HG02973 (cell line): ENCODE measurements around the gene TCEA2.

Experiments
- ATAC-seq: cut with Tn5 transposase; IDR thresholded peaks from one replicate; pipeline ENCODE4 v1.9.1; 2021; ENCODE audit warnings: moderate library complexity; ENCODE audit not compliant: unreplicated experiment

TCEA2 gene

GRCh38 chr20:64063389-64064144 is 569 bp downstream of the TCEA2 start:
- ATAC-seq = no peak

- no peak for ATAC-seq
Measured at GRCh38 chr20:64064145-64064698, 1.2 kb downstream of the TCEA2 start.

GRCh38 chr20:64065062-64065973 is 2.3 kb downstream of the TCEA2 start:
- no peak for ATAC-seq

GRCh38 chr20:64065974-64066343 is 3.0 kb downstream of the TCEA2 start:
- ATAC-seq = no peak

- no peak for ATAC-seq
Measured at GRCh38 chr20:64067005-64067632, 4.1 kb downstream of the TCEA2 start.

GRCh38 chr20:64067733-64068307 is 4.8 kb downstream of the TCEA2 start:
- no peak for ATAC-seq

- ATAC-seq = no peak
Measured at GRCh38 chr20:64068386-64069208, 5.6 kb downstream of the TCEA2 start.

GRCh38 chr20:64069209-64069613 is 6.2 kb downstream of the TCEA2 start:
- no peak for ATAC-seq

GRCh38 chr20:64069614-64070243 is 6.7 kb downstream of the TCEA2 start:
- ATAC-seq = no peak

GRCh38 chr20:64070244-64070993 is 7.4 kb downstream of the TCEA2 start:
- no peak for ATAC-seq

GRCh38 chr20:64071341-64072332 is 8.6 kb downstream of the TCEA2 start:
- ATAC-seq = no peak

GRCh38 chr20:64072498-64073063 is 9.6 kb downstream of the TCEA2 start:
- ATAC-seq = no peak

GRCh38 chr20:64073476-64074183 is 10.6 kb downstream of the TCEA2 start:
- no peak for ATAC-seq

- no peak for ATAC-seq
Measured at GRCh38 chr20:64074184-64074789, 11.3 kb downstream of the TCEA2 start.

- no peak for ATAC-seq
Measured at GRCh38 chr20:64074963-64075362, 12.0 kb downstream of the TCEA2 start.

GRCh38 chr20:64075556-64075955 is 12.6 kb downstream of the TCEA2 start:
- no peak for ATAC-seq
